Lower lobe of right lung (tissue), 2 donors: ENCODE data around the gene PAMR1. TPM values are rescaled to one million over a fixed set of nuclear protein-coding genes. Genes with fewer than 3 reads are reported as not detected.

ENCODE experiments used
- ATAC-seq, 2 donors: fragments of 200-7000 bp; cut with Tn5 transposase; one replicate each; pipeline ENCODE4 v1.9.1; 2020 to 2022; ENCODE audit warnings: mild to moderate bottlenecking in 2 of 2, moderate library complexity in 2 of 2
- DNase-seq: peaks from one replicate; pipeline ENCODE4 v3.0.0-alpha.2; 2020
- H3K27ac ChIP-seq: fragments of 200-600 bp; one replicate; pipeline ENCODE4 v1.8.0; 2022
- H3K27me3 ChIP-seq: fragments of 200-600 bp; one replicate; pipeline ENCODE4 v1.8.0; 2022; ENCODE audit warnings: low read depth
- H3K36me3 ChIP-seq: fragments of 200-600 bp; one replicate; pipeline ENCODE4 v1.8.0; 2022; ENCODE audit warnings: mild to moderate bottlenecking
- H3K4me1 ChIP-seq: fragments of 200-600 bp; one replicate; pipeline ENCODE4 v1.8.0; 2022
- H3K4me3 ChIP-seq: fragments of 200-600 bp; one replicate; pipeline ENCODE4 v1.8.0; 2022; ENCODE audit warnings: mild to moderate bottlenecking
- H3K9me3 ChIP-seq: fragments of 200-600 bp; one replicate; pipeline ENCODE4 v1.8.0; 2022
- CTCF ChIP-seq: fragments of 200-600 bp; IDR thresholded peaks from one replicate; pipeline ENCODE4 v1.8.0; 2022; ENCODE audit warnings: antibody characterized with exemption, mild to moderate bottlenecking
- intact Hi-C: fragments of 100-400 bp; cut with DNase I; formaldehyde crosslinking; loops from one replicate; pipeline ENCODE4 v1.11.0; 2022
- total RNA-seq: library from RNA; stranded (reverse); fragmentation: NEBNext Ultra II Directional; extraction: Animal tissue kit (Norgen Biotek cat#: 25700); gene quantifications from one replicate; pipeline ENCODE4 v1.2.1, GENCODE V29; 2021
- donor health status: DM: no; HTN: yes; CAD: no; lungs with severe emphysema.

Gene PAMR1
- total RNA-seq, 1 donor from 2014 or later, result 5.6 TPM

- Histone ChIP-seq H3K36me3 (no peaks in the 10 kb centered on the region), H3K4me3 (no peak overlapping the region), H3K27me3 (peaks cover 4% of the 10 kb centered on the region), H3K9me3 (no peaks in the 10 kb centered on the region), H3K27ac (no peak overlapping the region), H3K4me1 (no peaks in the 10 kb centered on the region)
- DNase-seq (no peak), ATAC-seq (no peak)
- intact Hi-C loops, result no loop called here
- no peak for TF ChIP-seq CTCF
These were observed 5.8 kb upstream of the PAMR1 start for GRCh38 chr11:35531246-35531645.

- Histone ChIP-seq H3K4me3 (no peak overlapping the region), H3K27me3 (peaks cover 11% of the 10 kb centered on the region), H3K9me3 (no peaks in the 10 kb centered on the region), H3K4me1 (no peaks in the 10 kb centered on the region), H3K36me3 (no peaks in the 10 kb centered on the region), H3K27ac (no peak overlapping the region)
- ATAC-seq (no peak), DNase-seq (no peak)
- no peak for TF ChIP-seq CTCF
- intact Hi-C loops, result no loop called here
These were observed 4.6 kb upstream of the PAMR1 start for GRCh38 chr11:35529971-35530495.

- intact Hi-C loops, result no loop called here
- Histone ChIP-seq H3K27ac (no peak overlapping the region), H3K36me3 (no peaks in the 10 kb centered on the region), H3K27me3 (peaks cover 11% of the 10 kb centered on the region), H3K4me3 (no peak overlapping the region), H3K9me3 (no peaks in the 10 kb centered on the region), H3K4me1 (no peaks in the 10 kb centered on the region)
- no peak for DNase-seq
- TF ChIP-seq CTCF, result no peak
- ATAC-seq, result no peak
These were observed 965 bp upstream of the PAMR1 start for GRCh38 chr11:35526370-35526792.

GRCh38 chr11:35524780-35525179, 636 bp downstream of the PAMR1 start:
- Histone ChIP-seq H3K4me1 (no peaks in the 10 kb centered on the region), H3K4me3 (peak overlapping the region; percentile 38), H3K27ac (no peak overlapping the region), H3K36me3 (no peaks in the 10 kb centered on the region), H3K9me3 (no peaks in the 10 kb centered on the region), H3K27me3 (peaks cover 11% of the 10 kb centered on the region)
- no peak for ATAC-seq
- no peak for TF ChIP-seq CTCF
- DNase-seq, result no peak
- intact Hi-C loops, result no loop called here

GRCh38 chr11:35523861-35524260, 1.6 kb downstream of the PAMR1 start:
- Histone ChIP-seq H3K4me1 (no peaks in the 10 kb centered on the region), H3K9me3 (no peaks in the 10 kb centered on the region), H3K4me3 (no peak overlapping the region), H3K27me3 (peaks cover 11% of the 10 kb centered on the region), H3K36me3 (no peaks in the 10 kb centered on the region), H3K27ac (no peak overlapping the region)
- no peak for ATAC-seq
- TF ChIP-seq CTCF, result no peak
- no peak for DNase-seq
- intact Hi-C loops, result no loop called here
